ENCODE data around the gene AKT1S1. TPM values are rescaled to one million over a fixed set of nuclear protein-coding genes. Genes with fewer than 3 reads are reported as not detected.

The AKT1S1 gene
- total RNA-seq, 2 donors from 2014 or later = 19.2 to 33.8 TPM

- Mint-ChIP-seq H3K4me3 (no peak overlapping the region), H3K27me3 (no peaks in the 10 kb centered on the region), H3K36me3 (ENCODE audit: low read depth) (peaks cover 6% of the 10 kb centered on the region), H3K4me1 (peaks cover 40% of the 10 kb centered on the region), H3K27ac (peak overlapping the region; percentile 84)
- no peak for ATAC-seq
- H3K9me3 ChIP-seq (ENCODE audit: control insufficient read depth, low read length, poor library complexity, severe bottlenecking) = no peaks in the 10 kb centered on the region
- DNase-seq = no peak
These were observed 38.1 kb upstream of the AKT1S1 start for GRCh38 chr19:49915271-49915670.

- Mint-ChIP-seq H3K4me1 (peaks cover 35% of the 10 kb centered on the region), H3K36me3 (ENCODE audit: low read depth) (peaks cover 6% of the 10 kb centered on the region), H3K27me3 (no peaks in the 10 kb centered on the region), H3K27ac (peak overlapping the region; percentile 97), H3K4me3 (no peak overlapping the region)
- ATAC-seq (no peak), DNase-seq (no peak)
- H3K9me3 ChIP-seq (ENCODE audit: control insufficient read depth, low read length, poor library complexity, severe bottlenecking) = no peaks in the 10 kb centered on the region
These were observed 36.6 kb upstream of the AKT1S1 start for GRCh38 chr19:49913720-49914119.

GRCh38 chr19:49912965-49913685 lies 36.0 kb upstream of the AKT1S1 start:
- ATAC-seq = no peak
- Mint-ChIP-seq H3K4me3 (no peak overlapping the region), H3K36me3 (ENCODE audit: low read depth) (peaks cover 6% of the 10 kb centered on the region), H3K27ac (peak overlapping the region; percentile 97), H3K4me1 (peaks cover 36% of the 10 kb centered on the region), H3K27me3 (no peaks in the 10 kb centered on the region)
- no peaks in the 10 kb centered on the region for H3K9me3 ChIP-seq (ENCODE audit: control insufficient read depth, low read length, poor library complexity, severe bottlenecking)
- DNase-seq = no peak

GRCh38 chr19:49911381-49912145 lies 34.4 kb upstream of the AKT1S1 start:
- no peaks in the 10 kb centered on the region for H3K9me3 ChIP-seq (ENCODE audit: control insufficient read depth, low read length, poor library complexity, severe bottlenecking)
- H3K4me3 Mint-ChIP-seq = peak overlapping the region; percentile 78
- no peaks in the 10 kb centered on the region for H3K27me3 Mint-ChIP-seq
- ATAC-seq (peak; percentile 80), DNase-seq (no peak)
- peaks cover 40% of the 10 kb centered on the region for H3K4me1 Mint-ChIP-seq
- H3K36me3 Mint-ChIP-seq (ENCODE audit: low read depth) = peaks cover 6% of the 10 kb centered on the region
- H3K27ac Mint-ChIP-seq = peak overlapping the region; percentile 97

GRCh38 chr19:49910179-49910578 lies 33.0 kb upstream of the AKT1S1 start:
- no peak overlapping the region for H3K4me3 Mint-ChIP-seq
- H3K36me3 Mint-ChIP-seq (ENCODE audit: low read depth) = peaks cover 2% of the 10 kb centered on the region
- DNase-seq = no peak
- H3K4me1 Mint-ChIP-seq = peaks cover 39% of the 10 kb centered on the region
- H3K27ac Mint-ChIP-seq = no peak overlapping the region
- no peaks in the 10 kb centered on the region for H3K27me3 Mint-ChIP-seq
- no peaks in the 10 kb centered on the region for H3K9me3 ChIP-seq (ENCODE audit: control insufficient read depth, low read length, poor library complexity, severe bottlenecking)
- ATAC-seq = no peak

GRCh38 chr19:49908480-49909420 lies 31.6 kb upstream of the AKT1S1 start:
- peaks cover 2% of the 10 kb centered on the region for H3K36me3 Mint-ChIP-seq (ENCODE audit: low read depth)

GRCh38 chr19:49907745-49908446 lies 30.7 kb upstream of the AKT1S1 start:
- Mint-ChIP-seq H3K4me3 (no peak overlapping the region), H3K27me3 (no peaks in the 10 kb centered on the region), H3K27ac (no peak overlapping the region), H3K4me1 (peaks cover 27% of the 10 kb centered on the region), H3K36me3 (ENCODE audit: low read depth) (peaks cover 2% of the 10 kb centered on the region)
- no peaks in the 10 kb centered on the region for H3K9me3 ChIP-seq (ENCODE audit: control insufficient read depth, low read length, poor library complexity, severe bottlenecking)
- DNase-seq = no peak
- ATAC-seq = no peak

More at GRCh38 chr19:49908480-49909420, 31.6 kb upstream of the AKT1S1 start:
- Mint-ChIP-seq H3K27ac (peak overlapping the region; percentile 57), H3K4me3 (no peak overlapping the region), H3K27me3 (no peaks in the 10 kb centered on the region), H3K4me1 (peaks cover 35% of the 10 kb centered on the region)
- DNase-seq (no peak), ATAC-seq (no peak)
- H3K9me3 ChIP-seq (ENCODE audit: control insufficient read depth, low read length, poor library complexity, severe bottlenecking) = no peaks in the 10 kb centered on the region

- Mint-ChIP-seq H3K27me3 (no peaks in the 10 kb centered on the region), H3K4me3 (no peak overlapping the region), H3K36me3 (ENCODE audit: low read depth) (no peaks in the 10 kb centered on the region), H3K27ac (peak overlapping the region; percentile 49), H3K4me1 (peaks cover 24% of the 10 kb centered on the region)
- DNase-seq (no peak), ATAC-seq (no peak)
- H3K9me3 ChIP-seq (ENCODE audit: control insufficient read depth, low read length, poor library complexity, severe bottlenecking) = no peaks in the 10 kb centered on the region
These were observed 29.9 kb upstream of the AKT1S1 start for GRCh38 chr19:49906879-49907564.

GRCh38 chr19:49904136-49904535 lies 27.0 kb upstream of the AKT1S1 start:
- Mint-ChIP-seq H3K4me3 (no peak overlapping the region), H3K4me1 (peaks cover 10% of the 10 kb centered on the region), H3K27me3 (no peaks in the 10 kb centered on the region), H3K27ac (peak overlapping the region; percentile 34), H3K36me3 (ENCODE audit: low read depth) (no peaks in the 10 kb centered on the region)
- ATAC-seq = no peak
- no peak for DNase-seq
- H3K9me3 ChIP-seq (ENCODE audit: control insufficient read depth, low read length, poor library complexity, severe bottlenecking) = no peaks in the 10 kb centered on the region

- ATAC-seq (peak; percentile 69), DNase-seq (peak; percentile 57 to 71 (median 69))
- H3K9me3 ChIP-seq (ENCODE audit: control insufficient read depth, low read length, poor library complexity, severe bottlenecking) = no peaks in the 10 kb centered on the region
- peak within 1 kb of the TSS; percentile 100 for H3K27ac Mint-ChIP-seq
- peaks cover 3% of the 10 kb centered on the region for H3K36me3 Mint-ChIP-seq (ENCODE audit: low read depth)
- peaks cover 45% of the 10 kb centered on the region for H3K4me1 Mint-ChIP-seq
- peak within 1 kb of the TSS; percentile 96 for H3K4me3 Mint-ChIP-seq
- no peaks in the 10 kb centered on the region for H3K27me3 Mint-ChIP-seq
These were observed 19.9 kb upstream of the AKT1S1 start, which contains the start of gene IL4I1 for GRCh38 chr19:49896863-49897621. Gene IL4I1, minus strand, starts transcription at chr19:49896887. Its CDS starts 727 bp downstream, at chr19:49896160.

GRCh38 chr19:49895566-49896297 lies 18.6 kb upstream of the AKT1S1 start:
- DNase-seq (peak in 1 of 3 donors; percentile 23), ATAC-seq (no peak)
- H3K36me3 Mint-ChIP-seq (ENCODE audit: low read depth) = peaks cover 3% of the 10 kb centered on the region
- H3K9me3 ChIP-seq (ENCODE audit: control insufficient read depth, low read length, poor library complexity, severe bottlenecking) = no peaks in the 10 kb centered on the region
- H3K4me3 Mint-ChIP-seq = peak overlapping the region; percentile 96
- peaks cover 52% of the 10 kb centered on the region for H3K4me1 Mint-ChIP-seq
- H3K27ac Mint-ChIP-seq = peak overlapping the region; percentile 100
- H3K27me3 Mint-ChIP-seq = no peaks in the 10 kb centered on the region
